SK-N-SH treated with all-trans-retinoic acid at 6 μM for 48 hours (cell line): ENCODE results near the gene ZNF205.

Source experiments
- ATAC-seq: fragments of 200-7000 bp; cut with Tn5 transposase; 3 replicates; pipeline ENCODE4 v1.9.1; 2020; ENCODE audit warnings: mild to moderate bottlenecking, moderate library complexity
- ARNTL ChIP-seq: fragments of 450-650 bp; formaldehyde crosslinking; IDR thresholded peaks from 2 replicates; pipeline ENCODE4 v1.5.0; 2020; ENCODE audit warnings: low read depth, mild to moderate bottlenecking, moderate library complexity, borderline replicate concordance
- BACH2 ChIP-seq: fragments of 250-450 bp; sonication (Bioruptor Pico); IDR thresholded peaks from 2 replicates; pipeline ENCODE4 v1.9.0; 2021; ENCODE audit warnings: mild to moderate bottlenecking, borderline replicate concordance
- ESRRG ChIP-seq: fragments of 250-450 bp; sonication (Bioruptor Pico); IDR thresholded peaks from 2 replicates; pipeline ENCODE4 v1.6.1; 2021; ENCODE audit warnings: mild to moderate bottlenecking
- GLIS3 ChIP-seq: fragments of 250-450 bp; sonication (Bioruptor Pico); IDR thresholded peaks from 2 replicates; pipeline ENCODE4 v1.5.0; 2020; ENCODE audit warnings: mild to moderate bottlenecking, moderate library complexity
- ISL1 ChIP-seq: fragments of 250-450 bp; sonication (Bioruptor Pico); IDR thresholded peaks from 2 replicates; pipeline ENCODE4 v2.1.2; 2022; ENCODE audit warnings: mild to moderate bottlenecking, moderate library complexity
- OSR1 ChIP-seq: fragments of 250-450 bp; sonication (Bioruptor Pico); IDR thresholded peaks from 2 replicates; pipeline ENCODE4 v1.8.0; 2022; ENCODE audit warnings: moderate library complexity, mild to moderate bottlenecking, inconsistent platforms
- PPARA ChIP-seq: fragments of 250-450 bp; sonication (Bioruptor Pico); IDR thresholded peaks from 2 replicates; pipeline ENCODE4 v1.5.0; 2020; ENCODE audit warnings: mild to moderate bottlenecking, borderline replicate concordance
- RARB ChIP-seq: fragments of 250-450 bp; sonication (Bioruptor Pico); IDR thresholded peaks from 2 replicates; pipeline ENCODE4 v1.8.0; 2021; ENCODE audit warnings: mild to moderate bottlenecking, moderate library complexity
- SNAI2 ChIP-seq: fragments of 250-450 bp; sonication (Bioruptor Pico); IDR thresholded peaks from 2 replicates; pipeline ENCODE4 v1.5.0; 2020; ENCODE audit warnings: mild to moderate bottlenecking, moderate library complexity
- TCF4 ChIP-seq: fragments of 250-450 bp; sonication (Bioruptor Pico); IDR thresholded peaks from 2 replicates; pipeline ENCODE4 v1.8.0; 2021; ENCODE audit warnings: mild to moderate bottlenecking, moderate library complexity, borderline replicate concordance
- TOX ChIP-seq: fragments of 250-450 bp; sonication (Bioruptor Pico); IDR thresholded peaks from 2 replicates; pipeline ENCODE4 v1.8.0; 2021; ENCODE audit warnings: mild to moderate bottlenecking, moderate library complexity, borderline replicate concordance
- ZC3H10 ChIP-seq: fragments of 250-450 bp; sonication (Bioruptor Pico); IDR thresholded peaks from 2 replicates; pipeline ENCODE4 v1.5.1; 2021; ENCODE audit warnings: mild to moderate bottlenecking, moderate library complexity
- ZFP3 ChIP-seq: fragments of 250-450 bp; sonication (Bioruptor Pico); IDR thresholded peaks from 2 replicates; pipeline ENCODE4 v1.5.0; 2020; ENCODE audit warnings: mild to moderate bottlenecking, moderate library complexity
- ZFP30 ChIP-seq: fragments of 450-650 bp; formaldehyde crosslinking; IDR thresholded peaks from 2 replicates; pipeline ENCODE4 v1.5.0; 2022; ENCODE audit warnings: mild to moderate bottlenecking, moderate library complexity
- ZNF565 ChIP-seq: fragments of 450-650 bp; formaldehyde crosslinking; conservative IDR thresholded peaks from 2 replicates; pipeline ENCODE4 v1.5.0; 2020; ENCODE audit warnings: low read depth, mild to moderate bottlenecking, moderate library complexity
- ZNF8 ChIP-seq: fragments of 450-650 bp; formaldehyde crosslinking; IDR thresholded peaks from 2 replicates; pipeline ENCODE4 v1.5.0; 2020; ENCODE audit warnings: mild to moderate bottlenecking, moderate library complexity
- TF ChIP-seq, protein P1 (sequence below): fragments of 250-450 bp; sonication (Bioruptor Pico); IDR thresholded peaks from 2 replicates; pipeline ENCODE4 v1.5.1; 2021; ENCODE audit warnings: mild to moderate bottlenecking, moderate library complexity
- TF ChIP-seq, protein P2 (sequence below): fragments of 250-450 bp; sonication (Bioruptor Pico); IDR thresholded peaks from 2 replicates; pipeline ENCODE4 v1.8.0; 2020; ENCODE audit warnings: mild to moderate bottlenecking, moderate library complexity, borderline replicate concordance
- TF ChIP-seq, protein P3 (sequence below): fragments of 250-450 bp; sonication (Bioruptor Pico); IDR thresholded peaks from 2 replicates; pipeline ENCODE4 v1.5.0; 2020; ENCODE audit warnings: mild to moderate bottlenecking, moderate library complexity
- TF ChIP-seq, protein P4 (sequence below): fragments of 250-450 bp; sonication (Bioruptor Pico); IDR thresholded peaks from 2 replicates; pipeline ENCODE4 v1.8.0; 2021; ENCODE audit warnings: low read depth, mild to moderate bottlenecking, moderate library complexity, borderline replicate concordance

ZNF205 gene

DNA sequence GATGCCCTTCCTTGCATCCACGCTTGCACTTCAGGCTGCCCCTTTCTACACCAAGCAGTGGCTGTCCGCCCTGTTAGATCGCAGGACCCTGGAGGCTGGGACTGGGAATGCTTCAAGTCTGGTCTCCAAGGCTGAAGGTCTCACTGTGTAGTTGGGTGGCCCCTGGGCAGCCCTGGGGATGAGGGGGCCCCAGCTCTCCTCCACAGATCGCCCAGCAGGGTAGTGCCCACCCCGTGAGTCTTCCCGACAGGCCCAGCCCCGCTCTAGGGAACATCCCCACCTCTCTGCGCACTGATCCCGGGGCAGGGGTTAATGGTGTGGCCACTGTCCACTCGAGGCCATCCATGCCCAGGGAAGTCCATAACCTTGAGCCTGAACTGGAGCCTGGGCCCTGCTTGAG, 32.8 kb downstream of the ZNF205 start:
- no peak for TF ChIP-seq SNAI2 (CRISPR knock-in tag)
- TF ChIP-seq ZNF565, result no peak
- TF ChIP-seq, protein P1, sequence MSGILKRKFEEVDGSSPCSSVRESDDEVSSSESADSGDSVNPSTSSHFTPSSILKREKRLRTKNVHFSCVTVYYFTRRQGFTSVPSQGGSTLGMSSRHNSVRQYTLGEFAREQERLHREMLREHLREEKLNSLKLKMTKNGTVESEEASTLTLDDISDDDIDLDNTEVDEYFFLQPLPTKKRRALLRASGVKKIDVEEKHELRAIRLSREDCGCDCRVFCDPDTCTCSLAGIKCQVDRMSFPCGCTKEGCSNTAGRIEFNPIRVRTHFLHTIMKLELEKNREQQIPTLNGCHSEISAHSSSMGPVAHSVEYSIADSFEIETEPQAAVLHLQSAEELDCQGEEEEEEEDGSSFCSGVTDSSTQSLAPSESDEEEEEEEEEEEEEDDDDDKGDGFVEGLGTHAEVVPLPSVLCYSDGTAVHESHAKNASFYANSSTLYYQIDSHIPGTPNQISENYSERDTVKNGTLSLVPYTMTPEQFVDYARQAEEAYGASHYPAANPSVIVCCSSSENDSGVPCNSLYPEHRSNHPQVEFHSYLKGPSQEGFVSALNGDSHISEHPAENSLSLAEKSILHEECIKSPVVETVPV (CRISPR knock-in tag), result no peak
- TF ChIP-seq RARB (CRISPR knock-in tag), result no peak
- TF ChIP-seq, protein P2, sequence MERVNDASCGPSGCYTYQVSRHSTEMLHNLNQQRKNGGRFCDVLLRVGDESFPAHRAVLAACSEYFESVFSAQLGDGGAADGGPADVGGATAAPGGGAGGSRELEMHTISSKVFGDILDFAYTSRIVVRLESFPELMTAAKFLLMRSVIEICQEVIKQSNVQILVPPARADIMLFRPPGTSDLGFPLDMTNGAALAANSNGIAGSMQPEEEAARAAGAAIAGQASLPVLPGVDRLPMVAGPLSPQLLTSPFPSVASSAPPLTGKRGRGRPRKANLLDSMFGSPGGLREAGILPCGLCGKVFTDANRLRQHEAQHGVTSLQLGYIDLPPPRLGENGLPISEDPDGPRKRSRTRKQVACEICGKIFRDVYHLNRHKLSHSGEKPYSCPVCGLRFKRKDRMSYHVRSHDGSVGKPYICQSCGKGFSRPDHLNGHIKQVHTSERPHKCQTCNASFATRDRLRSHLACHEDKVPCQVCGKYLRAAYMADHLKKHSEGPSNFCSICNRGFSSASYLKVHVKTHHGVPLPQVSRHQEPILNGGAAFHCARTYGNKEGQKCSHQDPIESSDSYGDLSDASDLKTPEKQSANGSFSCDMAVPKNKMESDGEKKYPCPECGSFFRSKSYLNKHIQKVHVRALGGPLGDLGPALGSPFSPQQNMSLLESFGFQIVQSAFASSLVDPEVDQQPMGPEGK (CRISPR knock-in tag), result no peak
- TF ChIP-seq ISL1 (CRISPR knock-in tag), result no peak
- no peak for TF ChIP-seq ZNF8 (CRISPR knock-in tag)
- no peak for TF ChIP-seq ESRRG (CRISPR knock-in tag)
- no peak for TF ChIP-seq PPARA (CRISPR knock-in tag)
- no peak for TF ChIP-seq TCF4 (CRISPR knock-in tag)
- no peak for TF ChIP-seq ARNTL
- TF ChIP-seq ZFP30 (CRISPR knock-in tag), result no peak
- TF ChIP-seq, protein P3, sequence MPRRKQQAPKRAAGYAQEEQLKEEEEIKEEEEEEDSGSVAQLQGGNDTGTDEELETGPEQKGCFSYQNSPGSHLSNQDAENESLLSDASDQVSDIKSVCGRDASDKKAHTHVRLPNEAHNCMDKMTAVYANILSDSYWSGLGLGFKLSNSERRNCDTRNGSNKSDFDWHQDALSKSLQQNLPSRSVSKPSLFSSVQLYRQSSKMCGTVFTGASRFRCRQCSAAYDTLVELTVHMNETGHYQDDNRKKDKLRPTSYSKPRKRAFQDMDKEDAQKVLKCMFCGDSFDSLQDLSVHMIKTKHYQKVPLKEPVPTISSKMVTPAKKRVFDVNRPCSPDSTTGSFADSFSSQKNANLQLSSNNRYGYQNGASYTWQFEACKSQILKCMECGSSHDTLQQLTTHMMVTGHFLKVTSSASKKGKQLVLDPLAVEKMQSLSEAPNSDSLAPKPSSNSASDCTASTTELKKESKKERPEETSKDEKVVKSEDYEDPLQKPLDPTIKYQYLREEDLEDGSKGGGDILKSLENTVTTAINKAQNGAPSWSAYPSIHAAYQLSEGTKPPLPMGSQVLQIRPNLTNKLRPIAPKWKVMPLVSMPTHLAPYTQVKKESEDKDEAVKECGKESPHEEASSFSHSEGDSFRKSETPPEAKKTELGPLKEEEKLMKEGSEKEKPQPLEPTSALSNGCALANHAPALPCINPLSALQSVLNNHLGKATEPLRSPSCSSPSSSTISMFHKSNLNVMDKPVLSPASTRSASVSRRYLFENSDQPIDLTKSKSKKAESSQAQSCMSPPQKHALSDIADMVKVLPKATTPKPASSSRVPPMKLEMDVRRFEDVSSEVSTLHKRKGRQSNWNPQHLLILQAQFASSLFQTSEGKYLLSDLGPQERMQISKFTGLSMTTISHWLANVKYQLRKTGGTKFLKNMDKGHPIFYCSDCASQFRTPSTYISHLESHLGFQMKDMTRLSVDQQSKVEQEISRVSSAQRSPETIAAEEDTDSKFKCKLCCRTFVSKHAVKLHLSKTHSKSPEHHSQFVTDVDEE (CRISPR knock-in tag), result no peak
- no peak for TF ChIP-seq GLIS3
- ATAC-seq, result no peak

DNA sequence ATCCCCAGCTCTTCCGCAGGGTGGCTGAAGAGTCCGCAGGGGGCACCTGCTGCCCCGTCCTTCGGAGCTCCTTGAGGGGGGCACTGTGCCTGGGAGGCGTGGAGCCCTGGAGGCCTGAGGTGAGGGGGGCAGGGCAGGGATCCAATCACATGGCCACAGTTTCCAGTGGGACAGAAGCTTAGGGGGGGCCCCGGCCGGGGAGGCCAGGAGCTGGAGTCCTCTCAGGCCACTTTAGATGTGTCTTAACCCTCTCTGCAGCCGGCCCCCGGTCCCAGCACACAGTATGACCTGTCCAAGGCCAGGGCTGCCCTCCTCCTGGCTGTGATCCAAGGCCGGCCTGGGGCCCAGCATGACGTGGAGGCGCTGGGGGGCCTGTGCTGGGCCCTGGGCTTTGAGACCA, 33.3 kb downstream of the ZNF205 start:
- TF ChIP-seq, protein P1 (CRISPR knock-in tag), result no peak
- TF ChIP-seq TOX (CRISPR knock-in tag), result no peak
- TF ChIP-seq PPARA (CRISPR knock-in tag), result no peak
- TF ChIP-seq BACH2 (CRISPR knock-in tag), result no peak
- TF ChIP-seq, all 23 proteins: peak for 0
- ATAC-seq, result no peak

DNA sequence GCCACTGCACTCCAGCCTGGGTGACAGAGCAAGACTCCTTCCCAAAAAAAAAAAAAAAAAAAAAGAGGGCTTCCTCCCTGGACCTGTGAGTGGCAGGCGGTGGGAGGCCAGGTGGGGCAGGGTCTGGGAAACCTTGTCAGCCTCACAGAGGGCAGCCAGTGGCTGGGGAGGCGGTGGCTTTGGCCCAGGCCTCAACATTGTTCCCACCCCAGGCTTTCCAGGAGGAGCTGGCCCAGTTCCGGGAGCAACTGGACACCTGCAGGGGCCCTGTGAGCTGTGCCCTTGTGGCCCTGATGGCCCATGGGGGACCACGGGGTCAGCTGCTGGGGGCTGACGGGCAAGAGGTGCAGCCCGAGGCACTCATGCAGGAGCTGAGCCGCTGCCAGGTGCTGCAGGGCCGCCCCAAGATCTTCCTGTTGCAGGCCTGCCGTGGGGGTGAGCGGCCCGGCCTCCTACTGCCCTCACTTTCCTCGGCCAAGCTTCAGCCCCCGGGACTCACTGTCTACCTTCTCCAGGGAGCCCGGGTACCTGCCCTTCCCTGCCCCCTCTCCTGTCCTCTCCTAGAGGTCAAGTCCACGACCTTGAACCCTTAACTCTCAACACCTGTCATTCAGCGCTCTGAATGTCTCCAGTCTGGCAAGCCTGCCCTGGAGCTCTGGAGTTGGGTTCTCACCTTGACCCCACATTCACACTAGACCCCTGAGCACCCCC, 34.8 kb downstream of the ZNF205 start:
- ATAC-seq, result no peak
- no peak for TF ChIP-seq ZC3H10 (CRISPR knock-in tag)
- TF ChIP-seq ESRRG (CRISPR knock-in tag), result no peak
- no peak for TF ChIP-seq SNAI2 (CRISPR knock-in tag)
- no peak for TF ChIP-seq TCF4 (CRISPR knock-in tag)
- no peak for TF ChIP-seq BACH2 (CRISPR knock-in tag)
- TF ChIP-seq, protein P3 (CRISPR knock-in tag), result no peak
- no peak for TF ChIP-seq GLIS3
- TF ChIP-seq ZNF8 (CRISPR knock-in tag), result no peak
- no peak for TF ChIP-seq ZFP3
- TF ChIP-seq, protein P4, sequence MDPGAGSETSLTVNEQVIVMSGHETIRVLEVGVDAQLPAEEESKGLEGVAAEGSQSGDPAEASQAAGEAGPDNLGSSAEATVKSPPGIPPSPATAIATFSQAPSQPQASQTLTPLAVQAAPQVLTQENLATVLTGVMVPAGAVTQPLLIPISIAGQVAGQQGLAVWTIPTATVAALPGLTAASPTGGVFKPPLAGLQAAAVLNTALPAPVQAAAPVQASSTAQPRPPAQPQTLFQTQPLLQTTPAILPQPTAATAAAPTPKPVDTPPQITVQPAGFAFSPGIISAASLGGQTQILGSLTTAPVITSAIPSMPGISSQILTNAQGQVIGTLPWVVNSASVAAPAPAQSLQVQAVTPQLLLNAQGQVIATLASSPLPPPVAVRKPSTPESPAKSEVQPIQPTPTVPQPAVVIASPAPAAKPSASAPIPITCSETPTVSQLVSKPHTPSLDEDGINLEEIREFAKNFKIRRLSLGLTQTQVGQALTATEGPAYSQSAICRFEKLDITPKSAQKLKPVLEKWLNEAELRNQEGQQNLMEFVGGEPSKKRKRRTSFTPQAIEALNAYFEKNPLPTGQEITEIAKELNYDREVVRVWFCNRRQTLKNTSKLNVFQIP (CRISPR knock-in tag), result no peak
- TF ChIP-seq OSR1 (CRISPR knock-in tag), result no peak
- TF ChIP-seq ISL1 (CRISPR knock-in tag), result no peak
- TF ChIP-seq PPARA (CRISPR knock-in tag), result no peak
- no peak for TF ChIP-seq TOX (CRISPR knock-in tag)
- TF ChIP-seq RARB (CRISPR knock-in tag), result no peak
- TF ChIP-seq ARNTL, result no peak
- TF ChIP-seq, all 23 proteins: peak for 0
